ENCODE results near the gene INPP4B.

INPP4B gene

DNA sequence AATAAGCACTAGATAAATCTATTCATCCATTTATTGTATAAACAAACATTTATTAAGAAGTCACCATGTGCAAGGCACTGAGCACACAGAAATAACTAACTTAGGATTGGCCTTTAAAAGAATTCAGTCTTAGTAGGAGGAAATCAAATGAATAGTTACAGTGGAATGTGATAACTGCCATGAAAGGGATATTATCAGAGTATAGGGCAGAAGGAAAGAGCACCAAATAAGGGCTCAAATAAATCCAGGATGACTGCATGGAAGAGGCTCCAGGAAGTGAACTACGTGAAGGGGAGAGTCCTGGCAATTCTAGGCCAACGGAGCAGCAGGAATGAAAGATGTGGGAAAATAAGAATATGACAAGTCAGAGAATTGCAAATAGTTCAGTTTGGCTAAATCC lies 406.0 kb downstream of the INPP4B start:
- no peak overlapping the region for H3K9ac ChIP-seq (ENCODE audit: low read length)
- no peak overlapping the region for H3K4me3 ChIP-seq (ENCODE audit: low read length)
- no peaks in the 10 kb centered on the region for H3K79me2 ChIP-seq (ENCODE audit: low read length)
- no peak overlapping the region for H3K27ac ChIP-seq (ENCODE audit: low read length)
- H3K36me3 ChIP-seq (replicated peaks; ENCODE audit: low read depth, low read length), result no peaks in the 10 kb centered on the region
- H3K27me3 ChIP-seq (ENCODE audit: low read depth, low read length), result no peaks in the 10 kb centered on the region
- no peak overlapping the region for H2AFZ ChIP-seq (ENCODE audit: low read depth, low read length)
- no peaks in the 10 kb centered on the region for H4K20me1 ChIP-seq (ENCODE audit: insufficient read depth, low read length)
- H3K4me1 ChIP-seq (ENCODE audit: low read length), result no peaks in the 10 kb centered on the region
- no peak for TF ChIP-seq EZH2phosphoT487 (IDR thresholded peaks at IDR 0.05; ENCODE audit: low read depth)
- TF ChIP-seq, protein P1, sequence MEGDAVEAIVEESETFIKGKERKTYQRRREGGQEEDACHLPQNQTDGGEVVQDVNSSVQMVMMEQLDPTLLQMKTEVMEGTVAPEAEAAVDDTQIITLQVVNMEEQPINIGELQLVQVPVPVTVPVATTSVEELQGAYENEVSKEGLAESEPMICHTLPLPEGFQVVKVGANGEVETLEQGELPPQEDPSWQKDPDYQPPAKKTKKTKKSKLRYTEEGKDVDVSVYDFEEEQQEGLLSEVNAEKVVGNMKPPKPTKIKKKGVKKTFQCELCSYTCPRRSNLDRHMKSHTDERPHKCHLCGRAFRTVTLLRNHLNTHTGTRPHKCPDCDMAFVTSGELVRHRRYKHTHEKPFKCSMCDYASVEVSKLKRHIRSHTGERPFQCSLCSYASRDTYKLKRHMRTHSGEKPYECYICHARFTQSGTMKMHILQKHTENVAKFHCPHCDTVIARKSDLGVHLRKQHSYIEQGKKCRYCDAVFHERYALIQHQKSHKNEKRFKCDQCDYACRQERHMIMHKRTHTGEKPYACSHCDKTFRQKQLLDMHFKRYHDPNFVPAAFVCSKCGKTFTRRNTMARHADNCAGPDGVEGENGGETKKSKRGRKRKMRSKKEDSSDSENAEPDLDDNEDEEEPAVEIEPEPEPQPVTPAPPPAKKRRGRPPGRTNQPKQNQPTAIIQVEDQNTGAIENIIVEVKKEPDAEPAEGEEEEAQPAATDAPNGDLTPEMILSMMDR (IDR thresholded peaks at IDR 0.05; ENCODE audit: low read depth, low read length), result no peak
- H3K9me3 ChIP-seq (ENCODE audit: insufficient read depth, low read length), result no peaks in the 10 kb centered on the region
- H3K4me2 ChIP-seq (ENCODE audit: low read length), result no peak overlapping the region

DNA sequence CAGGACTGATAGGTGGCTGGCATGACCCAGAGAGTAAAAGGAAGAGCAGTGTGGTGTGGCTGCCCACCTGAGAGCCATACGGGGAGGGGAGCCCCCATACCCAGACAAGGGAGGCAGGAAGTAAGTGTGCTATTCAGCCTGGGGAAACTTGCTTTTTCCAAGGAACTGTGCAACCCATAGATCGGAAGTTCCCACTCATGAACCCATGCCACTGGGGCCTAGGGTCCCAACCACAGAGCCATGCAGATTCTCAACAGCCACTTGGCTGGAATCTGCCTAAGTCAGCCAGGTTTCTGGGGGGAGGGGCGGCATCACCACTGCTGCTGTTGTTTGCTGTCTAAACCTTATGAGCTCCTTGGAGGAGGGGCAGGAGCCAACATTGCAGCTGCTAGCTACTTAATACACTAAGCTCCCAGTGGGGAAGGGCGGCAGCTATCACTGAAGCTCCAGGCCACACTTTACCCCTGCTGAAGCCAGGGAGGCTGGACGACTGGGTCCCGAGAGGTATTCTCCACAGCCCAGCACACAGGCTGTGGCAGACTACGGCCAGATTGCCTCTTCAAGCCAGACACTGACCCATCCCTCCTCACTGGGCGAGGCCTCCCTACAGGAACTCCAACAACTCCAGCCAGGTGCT lies 410.4 kb downstream of the INPP4B start:
- no peak overlapping the region for H3K27ac ChIP-seq (ENCODE audit: low read length)
- no peak overlapping the region for H3K4me3 ChIP-seq (ENCODE audit: low read length)
- no peaks in the 10 kb centered on the region for H3K36me3 ChIP-seq (replicated peaks; ENCODE audit: low read depth, low read length)
- no peak overlapping the region for H3K4me2 ChIP-seq (ENCODE audit: low read length)
- no peaks in the 10 kb centered on the region for H4K20me1 ChIP-seq (ENCODE audit: insufficient read depth, low read length)
- no peaks in the 10 kb centered on the region for H3K9me3 ChIP-seq (ENCODE audit: insufficient read depth, low read length)
- TF ChIP-seq, protein P1 (IDR thresholded peaks at IDR 0.05; ENCODE audit: low read depth, low read length), result no peak
- no peak for TF ChIP-seq EZH2phosphoT487 (IDR thresholded peaks at IDR 0.05; ENCODE audit: low read depth)
- no peak overlapping the region for H3K9ac ChIP-seq (ENCODE audit: low read length)
- no peaks in the 10 kb centered on the region for H3K4me1 ChIP-seq (ENCODE audit: low read length)
- H3K79me2 ChIP-seq (ENCODE audit: low read length), result no peaks in the 10 kb centered on the region
- no peaks in the 10 kb centered on the region for H3K27me3 ChIP-seq (ENCODE audit: low read depth, low read length)
- no peak overlapping the region for H2AFZ ChIP-seq (ENCODE audit: low read depth, low read length)

DNA sequence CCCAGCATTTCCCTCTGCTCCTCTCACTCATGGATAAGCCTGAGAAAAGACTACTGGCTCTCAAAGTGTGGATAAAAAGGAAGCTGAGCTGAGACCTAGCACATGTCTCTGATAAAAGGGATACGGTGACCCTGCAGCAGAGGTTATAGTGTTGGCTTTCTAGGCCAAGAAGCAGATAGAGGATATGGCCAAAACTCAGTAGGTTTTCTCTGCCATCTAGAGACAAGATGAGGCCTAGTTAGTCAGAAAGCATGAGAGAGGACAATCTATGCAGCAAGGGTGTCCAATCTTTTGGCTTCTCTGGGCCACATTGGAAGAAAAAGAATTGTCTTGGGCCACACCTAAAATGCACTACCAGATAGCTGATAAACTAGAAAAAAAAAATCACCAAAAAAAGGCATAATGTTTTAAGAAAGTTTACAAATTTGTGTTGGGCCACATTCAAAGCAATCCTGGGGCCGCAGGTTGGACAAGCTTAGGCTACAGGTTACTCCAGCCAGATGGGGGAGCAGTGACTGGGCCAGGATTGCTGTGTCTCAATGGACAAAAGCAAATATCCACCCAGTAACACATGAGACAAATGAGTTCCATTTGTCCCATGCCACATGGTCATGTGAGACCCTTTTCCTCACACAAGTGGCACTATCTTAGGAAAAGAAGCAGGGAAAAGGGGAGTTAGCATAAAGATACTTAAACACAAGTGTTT lies 411.4 kb downstream of the INPP4B start:
- Histone ChIP-seq H3K36me3 (replicated peaks; ENCODE audit: low read depth, low read length) (no peaks in the 10 kb centered on the region), H3K9ac (ENCODE audit: low read length) (no peak overlapping the region), H3K27me3 (ENCODE audit: low read depth, low read length) (no peaks in the 10 kb centered on the region), H3K4me3 (ENCODE audit: low read length) (no peak overlapping the region), H3K79me2 (ENCODE audit: low read length) (no peaks in the 10 kb centered on the region), H3K4me2 (ENCODE audit: low read length) (no peak overlapping the region), H3K4me1 (ENCODE audit: low read length) (no peaks in the 10 kb centered on the region), H4K20me1 (ENCODE audit: insufficient read depth, low read length) (no peaks in the 10 kb centered on the region), H2AFZ (ENCODE audit: low read depth, low read length) (no peak overlapping the region), H3K27ac (ENCODE audit: low read length) (no peak overlapping the region), H3K9me3 (ENCODE audit: insufficient read depth, low read length) (no peaks in the 10 kb centered on the region)
- no peak for TF ChIP-seq EZH2phosphoT487 (IDR thresholded peaks at IDR 0.05; ENCODE audit: low read depth)
- TF ChIP-seq, protein P1 (IDR thresholded peaks at IDR 0.05; ENCODE audit: low read depth, low read length), result peak; percentile 8; the same call in 1 of the 2 replicates

DNA sequence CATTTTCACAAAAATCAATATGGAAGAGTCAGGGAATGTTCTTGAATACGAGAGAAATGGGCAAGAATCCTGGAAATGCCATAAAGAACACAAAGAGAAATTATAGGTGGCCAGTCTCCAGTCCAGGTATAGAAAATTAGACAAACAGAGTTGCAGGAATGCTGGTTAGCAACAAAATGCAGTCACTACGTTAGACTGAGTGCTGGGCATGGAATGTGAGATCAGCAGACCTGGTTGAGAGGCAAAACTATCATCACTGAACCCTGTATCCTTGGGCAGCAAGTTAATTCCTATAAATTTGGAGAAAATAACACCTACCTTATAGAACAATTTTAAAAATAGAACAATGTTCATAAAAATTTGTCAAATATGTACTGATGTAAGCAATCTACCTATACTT lies 417.4 kb downstream of the INPP4B start:
- no peak overlapping the region for H2AFZ ChIP-seq (ENCODE audit: low read depth, low read length)
- no peaks in the 10 kb centered on the region for H3K4me1 ChIP-seq (ENCODE audit: low read length)
- H3K9me3 ChIP-seq (ENCODE audit: insufficient read depth, low read length), result no peaks in the 10 kb centered on the region
- H3K4me3 ChIP-seq (ENCODE audit: low read length), result no peak overlapping the region
- no peaks in the 10 kb centered on the region for H3K27me3 ChIP-seq (ENCODE audit: low read depth, low read length)
- H4K20me1 ChIP-seq (ENCODE audit: insufficient read depth, low read length), result no peaks in the 10 kb centered on the region
- H3K36me3 ChIP-seq (replicated peaks; ENCODE audit: low read depth, low read length), result no peaks in the 10 kb centered on the region
- no peak overlapping the region for H3K9ac ChIP-seq (ENCODE audit: low read length)
- no peak overlapping the region for H3K4me2 ChIP-seq (ENCODE audit: low read length)
- H3K27ac ChIP-seq (ENCODE audit: low read length), result no peak overlapping the region
- no peak for TF ChIP-seq EZH2phosphoT487 (IDR thresholded peaks at IDR 0.05; ENCODE audit: low read depth)
- TF ChIP-seq, protein P1 (IDR thresholded peaks at IDR 0.05; ENCODE audit: low read depth, low read length), result no peak
- no peaks in the 10 kb centered on the region for H3K79me2 ChIP-seq (ENCODE audit: low read length)
